RWPE1 (cell line): ENCODE data around the gene SERPINB7.

Experiments used
- CTCF ChIA-PET: fragments of 350-600 bp; sonication (Branson Sonifier 250); formaldehyde crosslinking; extraction: SDS; loops from one replicate; lab custom pipeline; 2021; lab: Yijun Ruan, JAX
- POLR2A ChIA-PET: fragments of 400-600 bp; formaldehyde crosslinking; extraction: SDS; loops from one replicate; lab custom pipeline; 2020; ENCODE audit warnings: antibody characterized with exemption; ENCODE audit not compliant: low non-redundant PET; lab: Yijun Ruan, JAX
- DNase-seq: peaks from one replicate; pipeline ENCODE4 v3.0.0; 2012; ENCODE audit warnings: low spot score
- H3K27ac ChIP-seq: fragments of 450-650 bp; 2 replicates; pipeline ENCODE4 v1.5.1; 2017
- TF ChIP-seq, protein P1 (sequence below): fragments of 450-650 bp; conservative IDR thresholded peaks from 2 replicates; pipeline ENCODE4 v1.5.1; 2017; ENCODE audit warnings: low read depth, mild to moderate bottlenecking

SERPINB7 gene

DNA sequence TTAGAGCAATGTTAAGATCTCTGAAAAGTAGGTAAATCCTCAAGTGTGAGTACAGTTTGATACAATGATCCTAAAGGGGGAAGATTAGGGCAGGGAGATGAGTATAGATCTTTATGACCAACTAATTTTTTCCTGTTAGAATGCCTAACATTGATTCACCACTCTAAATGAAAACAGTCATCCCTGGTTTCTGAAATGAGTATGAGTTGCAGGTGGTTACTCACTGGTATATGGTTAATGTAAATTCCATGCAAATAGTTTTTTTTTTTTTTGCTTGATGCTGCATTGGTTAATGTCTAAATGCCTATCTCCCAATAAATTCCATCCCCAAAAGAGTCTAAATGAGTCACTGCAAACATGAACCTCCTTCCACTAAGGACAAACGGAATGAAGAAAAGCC, 57.3 kb downstream of the SERPINB7 start:
- ChIA-PET CTCF (no interaction called here), POLR2A (no interaction called here)
- peak; percentile 27 for DNase-seq
- TF ChIP-seq, protein P1, sequence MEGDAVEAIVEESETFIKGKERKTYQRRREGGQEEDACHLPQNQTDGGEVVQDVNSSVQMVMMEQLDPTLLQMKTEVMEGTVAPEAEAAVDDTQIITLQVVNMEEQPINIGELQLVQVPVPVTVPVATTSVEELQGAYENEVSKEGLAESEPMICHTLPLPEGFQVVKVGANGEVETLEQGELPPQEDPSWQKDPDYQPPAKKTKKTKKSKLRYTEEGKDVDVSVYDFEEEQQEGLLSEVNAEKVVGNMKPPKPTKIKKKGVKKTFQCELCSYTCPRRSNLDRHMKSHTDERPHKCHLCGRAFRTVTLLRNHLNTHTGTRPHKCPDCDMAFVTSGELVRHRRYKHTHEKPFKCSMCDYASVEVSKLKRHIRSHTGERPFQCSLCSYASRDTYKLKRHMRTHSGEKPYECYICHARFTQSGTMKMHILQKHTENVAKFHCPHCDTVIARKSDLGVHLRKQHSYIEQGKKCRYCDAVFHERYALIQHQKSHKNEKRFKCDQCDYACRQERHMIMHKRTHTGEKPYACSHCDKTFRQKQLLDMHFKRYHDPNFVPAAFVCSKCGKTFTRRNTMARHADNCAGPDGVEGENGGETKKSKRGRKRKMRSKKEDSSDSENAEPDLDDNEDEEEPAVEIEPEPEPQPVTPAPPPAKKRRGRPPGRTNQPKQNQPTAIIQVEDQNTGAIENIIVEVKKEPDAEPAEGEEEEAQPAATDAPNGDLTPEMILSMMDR: no peak
- H3K27ac ChIP-seq: no peak overlapping the region

DNA sequence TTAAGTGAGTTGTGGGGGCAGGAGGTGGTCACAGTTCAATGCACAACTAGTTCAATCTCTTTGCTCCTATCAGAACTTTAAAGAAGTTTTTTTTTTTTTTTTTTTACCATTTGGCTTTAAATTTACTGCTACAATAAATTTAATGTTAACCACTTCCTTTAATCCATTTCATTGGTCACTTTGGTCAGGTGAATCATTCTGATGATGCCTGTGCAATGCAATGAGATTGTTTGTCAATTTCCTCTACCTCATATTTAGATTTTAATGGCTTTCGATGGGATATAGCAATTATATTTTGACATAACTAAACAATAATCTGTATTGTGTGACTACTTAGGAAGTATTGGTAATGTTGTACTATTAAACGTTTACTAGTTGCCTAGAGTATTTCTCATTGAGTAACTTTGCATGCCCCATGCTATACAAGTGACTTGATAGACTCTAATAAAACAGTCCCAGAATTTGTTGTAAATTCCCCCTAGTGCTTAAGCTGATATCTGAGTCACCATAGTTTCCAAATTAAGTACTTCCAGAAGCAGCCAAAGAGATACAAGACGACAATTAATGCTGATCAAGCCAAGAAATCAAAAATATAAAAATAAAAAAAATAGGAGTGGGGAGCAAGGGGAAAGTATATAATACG, 59.4 kb downstream of the SERPINB7 start:
- CTCF ChIA-PET: interaction anchor here (1.1 kb wide), 1 partner anchor 93 kb away, joined by 3 read pairs; no protein-coding TSS in a partner anchor
- no peak for DNase-seq

DNA sequence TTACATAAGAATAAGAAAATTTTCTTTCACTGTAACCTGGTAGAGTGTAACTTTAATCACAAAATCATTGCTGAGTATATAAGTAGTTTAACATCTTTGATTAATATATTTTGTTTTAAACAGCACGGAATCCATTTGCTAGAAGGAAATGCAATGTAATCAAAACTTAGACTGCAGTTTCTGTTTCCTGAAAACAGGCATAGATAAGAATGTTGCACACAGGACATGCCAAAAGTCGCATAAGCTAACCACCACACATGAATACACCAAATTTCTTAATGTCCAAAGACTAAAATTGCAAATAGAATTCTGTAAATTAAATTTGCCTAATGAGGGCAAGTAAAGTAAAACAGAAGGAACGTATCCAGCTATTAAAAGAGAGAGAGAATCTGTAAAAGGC, 61.2 kb downstream of the SERPINB7 start:
- POLR2A ChIA-PET: no interaction called here
- H3K27ac ChIP-seq: no peak overlapping the region

More for the DNA sequence above, 59.4 kb downstream of the SERPINB7 start:
- H3K27ac ChIP-seq: no peak overlapping the region
- TF ChIP-seq, protein P1: no peak
- POLR2A ChIA-PET: no interaction called here

DNA sequence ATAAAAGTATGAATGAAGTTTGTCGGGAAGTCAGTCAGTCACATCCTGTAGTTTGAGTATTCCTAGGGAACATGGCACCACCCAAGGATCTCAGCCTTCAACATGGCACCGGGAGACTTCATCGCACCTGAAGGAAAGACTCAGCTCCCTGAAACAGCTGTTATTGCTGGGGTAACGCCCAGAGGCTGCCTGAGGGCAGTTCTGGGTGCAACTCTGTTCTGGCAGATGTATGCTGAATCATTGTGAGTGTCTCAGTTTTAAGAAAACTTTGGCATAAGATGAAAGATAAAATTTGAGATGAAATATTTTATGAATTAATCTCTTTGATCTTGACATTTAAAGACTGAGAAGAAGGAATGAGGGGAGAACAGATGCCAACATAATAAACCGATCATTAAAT, 62.4 kb downstream of the SERPINB7 start:
- ChIA-PET POLR2A (no interaction called here), CTCF (no interaction called here)
- no peak for DNase-seq
- H3K27ac ChIP-seq: no peak overlapping the region
- TF ChIP-seq, protein P1: no peak

More for the DNA sequence above, 61.2 kb downstream of the SERPINB7 start:
- no peak for DNase-seq
- CTCF ChIA-PET: no interaction called here
- TF ChIP-seq, protein P1: no peak

DNA sequence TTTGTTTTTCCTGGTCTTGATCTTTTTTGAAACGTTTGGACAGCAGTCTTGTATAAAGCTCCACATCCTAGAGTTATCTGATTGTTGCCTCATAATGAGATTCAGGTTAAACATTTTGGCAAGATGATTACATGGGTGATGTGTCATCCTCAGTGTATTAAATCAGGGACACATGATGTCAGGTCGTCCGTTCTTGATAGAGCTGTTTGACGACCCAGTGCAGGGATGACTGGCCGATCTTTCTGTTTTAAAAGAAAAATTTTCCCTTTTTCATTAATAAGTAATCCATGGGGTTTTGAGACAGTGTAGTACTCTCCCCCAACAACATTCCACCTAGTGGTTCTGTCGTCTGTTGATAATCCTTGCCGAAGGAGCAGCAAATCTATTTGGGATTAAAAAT, 67.8 kb downstream of the SERPINB7 start:
- TF ChIP-seq, protein P1: no peak

DNA sequence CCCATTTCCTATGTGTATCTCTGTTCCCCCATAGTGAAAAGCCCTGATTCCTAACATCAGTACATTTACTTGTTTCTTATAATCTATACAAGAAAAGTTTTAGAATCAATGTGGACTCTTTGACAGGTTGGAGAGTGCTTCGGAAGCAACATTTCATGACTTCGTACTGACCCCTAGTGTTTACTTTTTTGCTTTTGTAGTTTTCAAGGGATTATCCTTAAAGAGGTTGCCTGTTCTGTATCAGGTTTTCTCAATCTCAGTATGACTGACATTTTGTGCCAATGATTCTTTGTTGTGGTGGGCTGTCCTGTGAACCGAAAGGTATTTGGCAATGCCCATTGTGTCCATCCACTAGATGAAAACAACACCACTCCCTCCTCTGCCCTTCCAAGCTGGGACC, 69.0 kb downstream of the SERPINB7 start:
- peak; percentile 26 for DNase-seq
- ChIA-PET POLR2A (no interaction called here), CTCF (interaction anchor here (0.7 to 2.0 kb wide), 6 partner anchors 46 to 527 kb away, joined by 3 to 8 read pairs (median 4); no protein-coding TSS in a partner anchor)
- H3K27ac ChIP-seq: no peak overlapping the region
- TF ChIP-seq, protein P1: peak; percentile 62

More for the DNA sequence above, 67.8 kb downstream of the SERPINB7 start:
- ChIA-PET POLR2A (no interaction called here), CTCF (interaction anchor here (0.7 to 1.5 kb wide), 5 partner anchors 101 to 329 kb away, joined by 3 to 8 read pairs (median 4); no protein-coding TSS in a partner anchor)
- DNase-seq: no peak
- H3K27ac ChIP-seq: no peak overlapping the region
